Activated CD4-positive, alpha-beta memory T cell treated with anti-CD3 and anti-CD28 coated beads for 36 hours (primary cell): ENCODE data around the gene CHAF1A. TPM values are rescaled to one million over a fixed set of nuclear protein-coding genes. Genes with fewer than 3 reads are reported as not detected.

Source experiments
- CTCF ChIA-PET: fragments of 350-600 bp; sonication (Branson Sonifier 250); formaldehyde crosslinking; loops from one replicate; lab custom pipeline; 2021; ENCODE audit warnings: antibody characterized with exemption, inconsistent platforms; lab: Charles Lee
- POLR2A ChIA-PET: fragments of 350-600 bp; sonication (Branson Sonifier 250); formaldehyde crosslinking; loops from one replicate; lab custom pipeline; 2021; ENCODE audit warnings: antibody characterized with exemption; lab: Charles Lee
- DNase-seq: peaks from one replicate; pipeline ENCODE4 v3.0.0-alpha.2; 2020
- H3K27ac Mint-ChIP-seq: one replicate; pipeline ENCODE4 v1.8.0; 2021; ENCODE audit warnings: mixed read lengths
- H3K27me3 Mint-ChIP-seq: one replicate; pipeline ENCODE4 v1.8.0; 2021; ENCODE audit warnings: mixed read lengths
- H3K36me3 Mint-ChIP-seq: one replicate; pipeline ENCODE4 v1.8.0; 2021; ENCODE audit warnings: mixed read lengths
- H3K4me1 Mint-ChIP-seq: one replicate; pipeline ENCODE4 v1.8.0; 2021; ENCODE audit warnings: low read depth, mixed read lengths
- H3K4me3 Mint-ChIP-seq: one replicate; pipeline ENCODE4 v1.8.0; 2021; ENCODE audit warnings: mild to moderate bottlenecking, mixed read lengths
- H3K9me3 Mint-ChIP-seq: one replicate; pipeline ENCODE4 v1.8.0; 2021; ENCODE audit warnings: mixed read lengths
- intact Hi-C: fragments of 100-400 bp; cut with micrococcal nuclease; formaldehyde crosslinking; loops from one replicate; pipeline ENCODE4 v1.15.1; 2023
- total RNA-seq, 2 experiments: library from RNA; stranded (reverse); gene quantifications; one replicate each; pipeline ENCODE4 v1.2.3, GENCODE V29; 2021

CHAF1A gene
- total RNA-seq, 2 experiments from 2014 or later: 61.6 to 63.5 TPM

GRCh38 chr19:4436231-4436630 lies 33.8 kb downstream of the CHAF1A start:
- no peak for DNase-seq
- ChIA-PET CTCF (no interaction called here), POLR2A (interaction anchor here (0.6 kb wide), 1 partner anchor 213 kb away, joined by 7 read pairs; no protein-coding TSS in a partner anchor)
- no peaks in the 10 kb centered on the region for H3K4me1 Mint-ChIP-seq
- H3K4me3 Mint-ChIP-seq: no peak overlapping the region
- no peaks in the 10 kb centered on the region for H3K27me3 Mint-ChIP-seq
- intact Hi-C loops: no loop called here
- H3K36me3 Mint-ChIP-seq: peaks cover 31% of the 10 kb centered on the region
- H3K9me3 Mint-ChIP-seq: no peaks in the 10 kb centered on the region
- H3K27ac Mint-ChIP-seq: no peak overlapping the region

GRCh38 chr19:4437103-4437502 lies 34.7 kb downstream of the CHAF1A start:
- Mint-ChIP-seq H3K36me3 (peaks cover 31% of the 10 kb centered on the region), H3K27ac (no peak overlapping the region), H3K27me3 (no peaks in the 10 kb centered on the region), H3K4me1 (peaks cover 3% of the 10 kb centered on the region), H3K9me3 (no peaks in the 10 kb centered on the region), H3K4me3 (no peak overlapping the region)
- ChIA-PET CTCF (no interaction called here), POLR2A (no interaction called here)
- intact Hi-C loops: no loop called here
- DNase-seq: no peak

GRCh38 chr19:4439243-4439642 lies 36.8 kb downstream of the CHAF1A start:
- Mint-ChIP-seq H3K9me3 (no peaks in the 10 kb centered on the region), H3K36me3 (peaks cover 30% of the 10 kb centered on the region), H3K27me3 (no peaks in the 10 kb centered on the region), H3K4me1 (peaks cover 6% of the 10 kb centered on the region), H3K27ac (no peak overlapping the region), H3K4me3 (no peak overlapping the region)
- ChIA-PET POLR2A (interaction anchor here (0.9 kb wide), 1 partner anchor 32 kb away, joined by 6 read pairs; no protein-coding TSS in a partner anchor), CTCF (interaction anchor here (0.7 kb wide), 1 partner anchor 85 kb away, joined by 3 read pairs; no protein-coding TSS in a partner anchor)
- intact Hi-C loops: no loop called here
- DNase-seq: no peak

- Mint-ChIP-seq H3K9me3 (no peaks in the 10 kb centered on the region), H3K36me3 (peaks cover 24% of the 10 kb centered on the region), H3K4me1 (peaks cover 6% of the 10 kb centered on the region), H3K4me3 (no peak overlapping the region), H3K27ac (peak overlapping the region; percentile 33), H3K27me3 (no peaks in the 10 kb centered on the region)
- intact Hi-C loops: no loop called here
- ChIA-PET CTCF (no interaction called here), POLR2A (no interaction called here)
- no peak for DNase-seq
Measured at GRCh38 chr19:4441994-4442818, 39.8 kb downstream of the CHAF1A start.

GRCh38 chr19:4442819-4443146 lies 40.3 kb downstream of the CHAF1A start:
- Mint-ChIP-seq H3K27me3 (no peaks in the 10 kb centered on the region), H3K4me1 (peaks cover 6% of the 10 kb centered on the region), H3K27ac (no peak overlapping the region), H3K9me3 (no peaks in the 10 kb centered on the region), H3K36me3 (peaks cover 24% of the 10 kb centered on the region), H3K4me3 (no peak overlapping the region)
- CTCF ChIA-PET: no interaction called here
- no peak for DNase-seq
- POLR2A ChIA-PET: no interaction called here
- intact Hi-C loops: no loop called here

- intact Hi-C loops: no loop called here
- Mint-ChIP-seq H3K36me3 (peaks cover 21% of the 10 kb centered on the region), H3K4me1 (peaks cover 6% of the 10 kb centered on the region), H3K27ac (no peak overlapping the region), H3K4me3 (no peak overlapping the region), H3K9me3 (no peaks in the 10 kb centered on the region), H3K27me3 (no peaks in the 10 kb centered on the region)
- ChIA-PET POLR2A (no interaction called here), CTCF (no interaction called here)
- no peak for DNase-seq
Measured at GRCh38 chr19:4443188-4443587, 40.7 kb downstream of the CHAF1A start.

GRCh38 chr19:4443966-4444764 lies 41.7 kb downstream of the CHAF1A start:
- Mint-ChIP-seq H3K4me3 (no peak overlapping the region), H3K27ac (no peak overlapping the region), H3K4me1 (peaks cover 6% of the 10 kb centered on the region), H3K36me3 (peaks cover 20% of the 10 kb centered on the region), H3K9me3 (no peaks in the 10 kb centered on the region), H3K27me3 (no peaks in the 10 kb centered on the region)
- ChIA-PET POLR2A (no interaction called here), CTCF (interaction anchor here (0.6 kb wide), 1 partner anchor 132 kb away, joined by 3 read pairs; no protein-coding TSS in a partner anchor)
- intact Hi-C loops: no loop called here
- no peak for DNase-seq

- H3K36me3 Mint-ChIP-seq: peaks cover 23% of the 10 kb centered on the region
- intact Hi-C loops: no loop called here
- H3K9me3 Mint-ChIP-seq: no peaks in the 10 kb centered on the region
- H3K4me1 Mint-ChIP-seq: peaks cover 6% of the 10 kb centered on the region
- CTCF ChIA-PET: no interaction called here
- no peaks in the 10 kb centered on the region for H3K27me3 Mint-ChIP-seq
- H3K4me3 Mint-ChIP-seq: no peak overlapping the region
- no peak overlapping the region for H3K27ac Mint-ChIP-seq
- POLR2A ChIA-PET: no interaction called here
- no peak for DNase-seq
Measured at GRCh38 chr19:4444765-4445741, 42.6 kb downstream of the CHAF1A start.

GRCh38 chr19:4445963-4446703 lies 43.7 kb downstream of the CHAF1A start:
- Mint-ChIP-seq H3K9me3 (no peaks in the 10 kb centered on the region), H3K27me3 (no peaks in the 10 kb centered on the region), H3K27ac (no peak overlapping the region), H3K4me1 (peaks cover 6% of the 10 kb centered on the region), H3K4me3 (no peak overlapping the region), H3K36me3 (peaks cover 21% of the 10 kb centered on the region)
- ChIA-PET POLR2A (no interaction called here), CTCF (no interaction called here)
- intact Hi-C loops: no loop called here
- DNase-seq: no peak

GRCh38 chr19:4446704-4447200 lies 44.3 kb downstream of the CHAF1A start:
- intact Hi-C loops: no loop called here
- no peak overlapping the region for H3K27ac Mint-ChIP-seq
- peaks cover 21% of the 10 kb centered on the region for H3K36me3 Mint-ChIP-seq
- H3K27me3 Mint-ChIP-seq: no peaks in the 10 kb centered on the region
- H3K4me3 Mint-ChIP-seq: no peak overlapping the region
- no peak for DNase-seq
- ChIA-PET POLR2A (no interaction called here), CTCF (no interaction called here)
- H3K9me3 Mint-ChIP-seq: no peaks in the 10 kb centered on the region
- H3K4me1 Mint-ChIP-seq: peaks cover 6% of the 10 kb centered on the region
